ENCODE measurements around the gene CHST13. TPM values are rescaled to one million over a fixed set of nuclear protein-coding genes. Genes with fewer than 3 reads are reported as not detected.

The CHST13 gene
- total and polyA plus RNA-seq, 7 donors = 0.07 to 0.20 TPM; not detected in 5

DNA sequence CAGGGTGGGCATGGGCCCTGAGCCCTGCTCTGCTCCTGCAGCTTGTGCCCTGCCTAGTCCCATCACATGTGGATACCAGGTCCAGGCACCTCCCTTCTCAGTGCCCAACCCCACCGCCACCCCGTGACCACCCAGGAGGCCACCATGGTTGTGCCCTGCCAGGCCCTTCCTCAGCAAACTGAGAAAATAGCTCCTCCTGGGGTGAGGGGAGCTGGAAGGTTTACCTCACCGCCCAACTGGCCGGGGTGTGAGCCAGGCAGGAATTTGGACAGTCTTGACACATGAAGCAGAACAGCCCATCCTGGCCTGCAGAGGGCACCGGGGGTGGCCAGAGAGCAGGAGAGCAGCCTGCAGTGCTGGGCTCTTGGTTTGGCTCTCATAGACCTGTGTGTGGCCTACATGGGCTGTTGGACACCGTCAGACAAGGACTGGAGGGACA is 46.2 kb downstream of the CHST13 start:
- WGBS, 3 donors = 70 to 76% (median 71%) methylated on average over 6 of the region's 6 CpGs
- intact Hi-C loops (cut with DNase I) = no loop called here

DNA sequence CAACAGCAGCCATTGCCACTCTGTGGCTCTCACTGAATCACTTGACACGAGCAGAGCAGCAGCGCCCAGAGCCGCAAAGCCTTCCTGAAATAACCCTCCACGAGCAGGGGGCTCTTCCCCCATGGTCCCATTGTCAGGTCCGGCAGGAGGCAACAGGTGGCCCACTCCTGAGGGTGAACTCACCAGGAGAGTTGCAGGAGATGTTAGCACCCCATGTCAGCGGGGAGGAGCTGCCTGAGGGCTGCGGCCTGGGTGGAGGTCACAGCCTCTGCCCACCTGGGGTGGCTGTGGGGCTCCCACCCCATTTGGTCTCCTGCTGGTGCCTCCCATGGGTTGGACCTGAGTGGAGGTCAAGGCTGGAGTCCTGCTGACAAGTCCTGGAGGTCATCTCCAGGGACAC is 47.1 kb downstream of the CHST13 start:
- TF ChIP-seq, protein P1, sequence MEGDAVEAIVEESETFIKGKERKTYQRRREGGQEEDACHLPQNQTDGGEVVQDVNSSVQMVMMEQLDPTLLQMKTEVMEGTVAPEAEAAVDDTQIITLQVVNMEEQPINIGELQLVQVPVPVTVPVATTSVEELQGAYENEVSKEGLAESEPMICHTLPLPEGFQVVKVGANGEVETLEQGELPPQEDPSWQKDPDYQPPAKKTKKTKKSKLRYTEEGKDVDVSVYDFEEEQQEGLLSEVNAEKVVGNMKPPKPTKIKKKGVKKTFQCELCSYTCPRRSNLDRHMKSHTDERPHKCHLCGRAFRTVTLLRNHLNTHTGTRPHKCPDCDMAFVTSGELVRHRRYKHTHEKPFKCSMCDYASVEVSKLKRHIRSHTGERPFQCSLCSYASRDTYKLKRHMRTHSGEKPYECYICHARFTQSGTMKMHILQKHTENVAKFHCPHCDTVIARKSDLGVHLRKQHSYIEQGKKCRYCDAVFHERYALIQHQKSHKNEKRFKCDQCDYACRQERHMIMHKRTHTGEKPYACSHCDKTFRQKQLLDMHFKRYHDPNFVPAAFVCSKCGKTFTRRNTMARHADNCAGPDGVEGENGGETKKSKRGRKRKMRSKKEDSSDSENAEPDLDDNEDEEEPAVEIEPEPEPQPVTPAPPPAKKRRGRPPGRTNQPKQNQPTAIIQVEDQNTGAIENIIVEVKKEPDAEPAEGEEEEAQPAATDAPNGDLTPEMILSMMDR (IDR thresholded peaks at IDR 0.05) = no peak
- ATAC-seq (no peak), DNase-seq (no peak)
- WGBS, 3 donors = 88 to 96% (median 92%) methylated on average over 7 of the region's 7 CpGs
- H3K27me3 ChIP-seq (ENCODE audit: insufficient read depth in 3 of 3, low read length in 2 of 3) = no peaks in the 10 kb centered on the region
- peaks cover 3% of the 10 kb centered on the region for H3K4me1 ChIP-seq
- H3K9me3 ChIP-seq = no peaks in the 10 kb centered on the region
- no peak overlapping the region for H3K4me3 ChIP-seq
- intact Hi-C loops (cut with DNase I) = no loop called here
- H3K27ac ChIP-seq = no peak overlapping the region
- H3K36me3 ChIP-seq (ENCODE audit: insufficient read depth in 1 of 2, low read depth in 1 of 2) = no peaks in the 10 kb centered on the region

More for the DNA sequence above, 46.2 kb downstream of the CHST13 start:
- TF ChIP-seq, protein P1 (IDR thresholded peaks at IDR 0.05) = no peak
- no peaks in the 10 kb centered on the region for H3K27me3 ChIP-seq (ENCODE audit: insufficient read depth in 3 of 3, low read length in 2 of 3)
- no peak overlapping the region for H3K4me3 ChIP-seq
- no peak for DNase-seq
- no peaks in the 10 kb centered on the region for H3K36me3 ChIP-seq (ENCODE audit: insufficient read depth in 1 of 2, low read depth in 1 of 2)
- ATAC-seq = no peak
- H3K27ac ChIP-seq = no peak overlapping the region
- H3K4me1 ChIP-seq = peaks cover 3% of the 10 kb centered on the region
- H3K9me3 ChIP-seq = no peaks in the 10 kb centered on the region

DNA sequence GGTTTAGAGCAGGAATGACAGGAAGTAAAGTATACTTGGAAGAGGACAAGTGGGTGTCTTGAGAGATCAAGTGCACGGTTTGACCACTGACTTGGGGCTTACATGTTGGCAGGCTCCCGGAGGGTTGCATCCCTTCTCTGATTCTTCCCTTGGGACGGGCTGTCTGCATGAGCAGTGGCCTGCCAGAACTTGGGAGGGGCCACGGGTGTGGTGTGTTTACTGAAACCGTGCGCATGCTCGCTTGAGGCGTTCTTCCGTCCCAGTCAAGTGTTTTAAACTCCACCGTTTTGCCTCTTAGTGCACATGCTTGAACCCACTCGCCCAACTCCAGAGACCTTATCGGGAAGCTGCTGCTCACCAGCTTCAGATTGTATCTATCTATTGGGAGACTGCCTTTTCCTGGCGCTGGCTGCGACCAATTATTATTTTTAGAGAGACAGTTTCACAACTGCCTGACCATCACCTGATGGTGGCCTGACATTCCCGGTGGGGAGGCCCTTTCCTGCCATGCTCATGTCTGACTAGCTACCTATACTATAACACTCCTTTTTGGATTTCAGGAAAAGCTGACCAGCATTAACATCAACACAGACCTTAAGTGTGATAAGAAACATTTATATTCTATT is 49.6 kb downstream of the CHST13 start:
- Histone ChIP-seq H3K36me3 (ENCODE audit: insufficient read depth in 1 of 2, low read depth in 1 of 2) (no peaks in the 10 kb centered on the region), H3K9me3 (no peaks in the 10 kb centered on the region), H3K4me3 (peak overlapping the region; percentile 37), H3K27ac (peak overlapping the region; percentile 32), H3K27me3 (ENCODE audit: insufficient read depth in 3 of 3, low read length in 2 of 3) (no peaks in the 10 kb centered on the region), H3K4me1 (peaks cover 3% of the 10 kb centered on the region)
- TF ChIP-seq, protein P1 (IDR thresholded peaks at IDR 0.05) = no peak
- DNase-seq (peak in 1 of 2 donors; percentile 63), ATAC-seq (peak; percentile 69 to 92 (median 78))
- 54 to 78% (median 66%) methylated on average over 15 of the region's 15 CpGs for WGBS, 3 donors
- intact Hi-C loops (cut with DNase I) = no loop called here

DNA sequence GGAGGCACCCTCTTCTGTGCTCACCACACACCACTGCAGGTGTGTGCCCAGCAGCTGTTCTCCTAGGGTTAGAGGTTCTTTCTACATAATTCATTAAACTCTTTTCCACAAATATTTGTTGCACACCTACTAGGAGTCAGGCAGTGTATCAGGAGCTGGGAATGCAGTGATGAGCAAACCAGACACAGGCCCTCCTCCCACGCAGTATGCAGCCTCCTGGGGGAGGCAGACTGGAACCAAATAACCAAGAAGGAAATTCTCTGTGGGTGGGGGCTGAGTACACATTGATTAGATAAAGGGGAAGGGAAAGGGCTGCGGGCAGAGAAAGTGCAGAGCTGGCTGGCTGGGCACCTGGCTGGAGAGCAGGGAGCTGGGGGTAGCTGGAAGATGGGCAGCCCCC is 53.3 kb downstream of the CHST13 start:
- Histone ChIP-seq H3K27me3 (ENCODE audit: insufficient read depth in 3 of 3, low read length in 2 of 3) (no peaks in the 10 kb centered on the region), H3K36me3 (ENCODE audit: insufficient read depth in 1 of 2, low read depth in 1 of 2) (no peaks in the 10 kb centered on the region), H3K4me3 (no peak overlapping the region), H3K27ac (no peak overlapping the region), H3K9me3 (no peaks in the 10 kb centered on the region), H3K4me1 (peaks cover 3% of the 10 kb centered on the region)
- DNase-seq (no peak), ATAC-seq (no peak)
- WGBS, 3 donors = 75 to 93% (median 80%) methylated on average over 2 of the region's 2 CpGs
- TF ChIP-seq, protein P1 (IDR thresholded peaks at IDR 0.05) = no peak
- intact Hi-C loops (cut with DNase I) = no loop called here

DNA sequence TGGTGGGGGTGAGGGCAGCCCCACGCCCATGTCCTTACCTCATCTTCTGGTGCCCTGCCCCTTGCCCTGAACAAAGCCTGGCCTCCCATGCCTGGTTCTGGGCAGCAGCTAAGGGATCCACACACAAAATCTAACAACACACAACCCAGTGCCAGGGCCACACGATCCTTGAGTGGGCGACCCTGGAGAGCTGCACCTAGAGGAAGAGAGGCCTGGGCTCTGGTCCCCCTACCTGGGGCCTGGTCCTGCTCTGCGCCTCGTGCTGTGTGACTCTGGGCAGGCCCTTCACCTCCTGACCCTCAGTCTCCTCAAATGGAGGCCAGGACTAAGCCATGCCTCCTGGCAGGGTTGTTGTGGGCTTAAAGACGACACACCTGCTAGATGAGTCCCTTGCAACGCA is 54.7 kb downstream of the CHST13 start:
- ATAC-seq (no peak), DNase-seq (no peak)
- H3K9me3 ChIP-seq = no peaks in the 10 kb centered on the region
- no peak overlapping the region for H3K27ac ChIP-seq
- H3K4me3 ChIP-seq = no peak overlapping the region
- intact Hi-C loops (cut with DNase I) = no loop called here
- TF ChIP-seq, protein P1 (IDR thresholded peaks at IDR 0.05) = no peak
- no peaks in the 10 kb centered on the region for H3K27me3 ChIP-seq (ENCODE audit: insufficient read depth in 3 of 3, low read length in 2 of 3)
- H3K4me1 ChIP-seq = peaks cover 3% of the 10 kb centered on the region
- no peaks in the 10 kb centered on the region for H3K36me3 ChIP-seq (ENCODE audit: insufficient read depth in 1 of 2, low read depth in 1 of 2)
- WGBS, 3 donors = 84 to 92% (median 92%) methylated on average over 7 of the region's 7 CpGs

Measured in psoas muscle (tissue), 8 donors.